Measurements from ENCODE around the gene EXOC1.
A peak's percentile ranks its signal among the peaks of the same experiment; 100 is the strongest.

EXOC1 gene, protein sequence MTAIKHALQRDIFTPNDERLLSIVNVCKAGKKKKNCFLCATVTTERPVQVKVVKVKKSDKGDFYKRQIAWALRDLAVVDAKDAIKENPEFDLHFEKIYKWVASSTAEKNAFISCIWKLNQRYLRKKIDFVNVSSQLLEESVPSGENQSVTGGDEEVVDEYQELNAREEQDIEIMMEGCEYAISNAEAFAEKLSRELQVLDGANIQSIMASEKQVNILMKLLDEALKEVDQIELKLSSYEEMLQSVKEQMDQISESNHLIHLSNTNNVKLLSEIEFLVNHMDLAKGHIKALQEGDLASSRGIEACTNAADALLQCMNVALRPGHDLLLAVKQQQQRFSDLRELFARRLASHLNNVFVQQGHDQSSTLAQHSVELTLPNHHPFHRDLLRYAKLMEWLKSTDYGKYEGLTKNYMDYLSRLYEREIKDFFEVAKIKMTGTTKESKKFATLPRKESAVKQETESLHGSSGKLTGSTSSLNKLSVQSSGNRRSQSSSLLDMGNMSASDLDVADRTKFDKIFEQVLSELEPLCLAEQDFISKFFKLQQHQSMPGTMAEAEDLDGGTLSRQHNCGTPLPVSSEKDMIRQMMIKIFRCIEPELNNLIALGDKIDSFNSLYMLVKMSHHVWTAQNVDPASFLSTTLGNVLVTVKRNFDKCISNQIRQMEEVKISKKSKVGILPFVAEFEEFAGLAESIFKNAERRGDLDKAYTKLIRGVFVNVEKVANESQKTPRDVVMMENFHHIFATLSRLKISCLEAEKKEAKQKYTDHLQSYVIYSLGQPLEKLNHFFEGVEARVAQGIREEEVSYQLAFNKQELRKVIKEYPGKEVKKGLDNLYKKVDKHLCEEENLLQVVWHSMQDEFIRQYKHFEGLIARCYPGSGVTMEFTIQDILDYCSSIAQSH

DNA sequence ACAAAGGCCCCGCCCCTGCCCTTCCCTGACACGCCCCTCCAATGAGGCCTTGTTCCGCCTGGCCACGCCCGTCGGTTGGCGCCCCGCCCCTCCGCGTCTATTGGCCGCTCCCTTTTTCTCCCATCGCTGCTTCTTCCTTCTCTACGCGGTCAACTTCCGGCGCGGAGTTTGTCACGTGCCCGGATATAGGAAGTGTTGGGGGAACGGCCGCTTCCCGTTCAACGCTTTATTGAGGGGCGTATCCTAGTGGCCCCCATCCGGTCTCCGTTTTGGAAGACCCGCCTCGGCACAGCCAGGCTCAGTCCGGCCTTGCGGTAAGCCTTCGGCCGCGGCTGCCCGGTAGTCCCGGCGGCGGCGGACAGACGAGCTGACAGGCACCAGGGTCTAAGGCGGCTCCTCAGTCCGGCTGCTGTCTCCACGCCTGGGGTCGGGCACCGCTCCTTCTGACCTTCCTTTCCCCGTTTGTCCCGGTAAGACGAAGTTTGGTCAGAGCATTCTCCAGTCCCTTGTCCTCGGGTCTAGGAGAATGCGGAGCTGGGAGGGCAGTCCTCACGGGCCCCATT, at the start of gene EXOC1:
EXOC1 (plus strand) TSS at position 165 of the 563 bp plus-strand sequence. CDS start 4,676 bp downstream, outside the sequence.
- TF ChIP-seq, protein P1, sequence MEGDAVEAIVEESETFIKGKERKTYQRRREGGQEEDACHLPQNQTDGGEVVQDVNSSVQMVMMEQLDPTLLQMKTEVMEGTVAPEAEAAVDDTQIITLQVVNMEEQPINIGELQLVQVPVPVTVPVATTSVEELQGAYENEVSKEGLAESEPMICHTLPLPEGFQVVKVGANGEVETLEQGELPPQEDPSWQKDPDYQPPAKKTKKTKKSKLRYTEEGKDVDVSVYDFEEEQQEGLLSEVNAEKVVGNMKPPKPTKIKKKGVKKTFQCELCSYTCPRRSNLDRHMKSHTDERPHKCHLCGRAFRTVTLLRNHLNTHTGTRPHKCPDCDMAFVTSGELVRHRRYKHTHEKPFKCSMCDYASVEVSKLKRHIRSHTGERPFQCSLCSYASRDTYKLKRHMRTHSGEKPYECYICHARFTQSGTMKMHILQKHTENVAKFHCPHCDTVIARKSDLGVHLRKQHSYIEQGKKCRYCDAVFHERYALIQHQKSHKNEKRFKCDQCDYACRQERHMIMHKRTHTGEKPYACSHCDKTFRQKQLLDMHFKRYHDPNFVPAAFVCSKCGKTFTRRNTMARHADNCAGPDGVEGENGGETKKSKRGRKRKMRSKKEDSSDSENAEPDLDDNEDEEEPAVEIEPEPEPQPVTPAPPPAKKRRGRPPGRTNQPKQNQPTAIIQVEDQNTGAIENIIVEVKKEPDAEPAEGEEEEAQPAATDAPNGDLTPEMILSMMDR (IDR thresholded peaks at IDR 0.05; ENCODE audit: low read depth, low read length): no peak
- DNase-seq (ENCODE audit: extremely low read depth, low read depth): peak; percentile 84

DNA sequence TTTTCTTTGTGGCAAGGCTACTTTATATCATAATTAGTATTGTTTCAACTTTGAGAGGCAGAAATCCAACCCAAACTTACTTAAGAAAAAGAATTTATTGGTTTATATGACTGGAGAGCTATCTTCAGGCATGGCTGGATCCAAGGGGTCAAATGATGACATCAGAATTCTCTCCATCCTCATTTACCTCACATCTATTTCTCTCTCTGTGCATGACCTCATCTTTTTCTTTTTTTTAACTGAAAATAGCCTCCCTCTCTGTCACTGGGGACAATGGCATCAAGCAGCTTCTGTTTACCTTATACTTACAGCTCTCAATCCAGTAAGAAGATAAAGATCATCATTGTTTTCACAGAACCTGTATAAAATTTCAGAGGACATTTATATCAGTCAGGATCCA, 45.9 kb upstream of the EXOC1 start:
- no peak for DNase-seq (ENCODE audit: extremely low read depth, low read depth)
- TF ChIP-seq, protein P1 (IDR thresholded peaks at IDR 0.05; ENCODE audit: low read depth, low read length): no peak

DNA sequence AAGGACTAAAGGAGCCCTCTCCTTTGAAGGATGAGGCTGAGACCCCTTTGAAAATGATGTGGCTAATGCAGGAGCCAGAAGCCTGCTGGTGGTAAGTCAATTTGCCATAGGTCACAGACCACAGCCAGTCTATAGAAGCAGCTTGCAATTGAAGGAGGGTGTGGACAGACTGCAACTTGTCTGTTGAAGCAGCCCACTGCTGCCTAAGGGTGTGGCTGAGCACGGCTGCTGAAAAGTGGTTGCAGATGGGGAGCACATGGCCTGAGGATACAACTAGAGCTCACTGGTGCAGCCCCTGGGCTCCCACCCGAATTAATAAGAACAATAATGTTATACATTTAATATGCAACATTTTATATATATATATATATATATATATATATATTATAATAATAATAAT, 45.3 kb upstream of the EXOC1 start:
- TF ChIP-seq, protein P1 (IDR thresholded peaks at IDR 0.05; ENCODE audit: low read depth, low read length): no peak
- no peak for DNase-seq (ENCODE audit: extremely low read depth, low read depth)

DNA sequence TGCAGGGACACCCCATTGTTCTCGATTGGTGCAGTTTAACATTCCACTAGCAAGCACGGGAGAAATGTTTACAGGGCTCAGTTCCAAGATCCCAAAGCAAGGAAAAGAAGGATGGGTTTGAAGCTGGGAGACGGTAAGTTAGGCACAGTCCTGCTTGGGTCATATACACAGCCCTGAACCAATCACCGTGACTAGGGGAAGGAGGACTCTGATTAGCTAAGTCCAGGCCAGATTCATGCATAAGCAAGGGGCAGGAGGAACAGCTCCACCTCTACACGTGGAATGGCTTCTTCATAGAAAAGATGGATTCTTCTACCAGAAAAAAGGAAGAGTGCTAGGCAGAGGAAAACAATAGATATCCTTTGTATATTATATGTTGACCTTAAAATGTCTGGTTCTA, 44.8 kb upstream of the EXOC1 start:
- TF ChIP-seq, protein P1 (IDR thresholded peaks at IDR 0.05; ENCODE audit: low read depth, low read length): no peak
- no peak for DNase-seq (ENCODE audit: extremely low read depth, low read depth)

DNA sequence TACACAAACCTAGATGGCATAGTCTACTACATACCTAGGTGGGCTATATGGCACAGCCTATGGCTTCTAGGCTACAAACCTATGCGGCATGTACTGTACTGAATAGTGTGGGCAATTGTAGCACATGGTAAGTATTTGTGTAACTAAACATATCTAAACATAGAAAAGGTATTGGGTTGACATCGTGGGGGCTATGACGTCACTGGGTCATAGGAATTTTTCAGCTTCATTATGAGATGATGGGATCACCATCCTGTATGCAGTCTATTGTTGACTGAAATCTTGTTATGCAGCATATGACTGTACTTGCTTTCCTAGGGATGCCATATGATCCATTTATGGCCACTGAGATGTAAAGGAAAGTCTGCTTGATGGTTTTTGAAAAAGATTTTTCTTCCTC, 35.8 kb upstream of the EXOC1 start:
- DNase-seq (ENCODE audit: extremely low read depth, low read depth): no peak
- TF ChIP-seq, protein P1 (IDR thresholded peaks at IDR 0.05; ENCODE audit: low read depth, low read length): no peak

DNA sequence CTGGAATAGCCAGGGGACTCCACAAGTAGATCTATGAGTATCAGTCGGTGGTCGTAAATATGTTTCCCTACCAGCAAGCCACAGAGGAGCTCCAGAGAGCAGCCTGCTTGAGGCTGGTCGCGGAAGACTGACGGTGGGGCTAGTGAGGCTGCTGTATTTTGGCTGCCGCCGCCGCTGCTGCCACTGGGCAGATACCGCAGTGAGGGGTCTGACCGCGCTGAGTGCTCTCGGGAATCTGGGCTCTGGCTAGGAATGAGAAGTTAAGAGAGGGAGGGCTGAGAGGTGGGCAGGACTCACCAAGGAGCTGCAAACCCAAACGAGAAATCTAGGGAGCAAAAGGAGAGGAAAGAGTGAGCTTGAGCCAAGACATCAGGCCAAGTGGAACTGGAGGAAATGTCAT, 33.8 kb upstream of the EXOC1 start, which contains the start of gene EXOC1L:
EXOC1L (plus strand) TSS at position 157 of the 400 bp plus-strand sequence; CDS start at position 394, 237 bp downstream.
- TF ChIP-seq, protein P1 (IDR thresholded peaks at IDR 0.05; ENCODE audit: low read depth, low read length): peak; percentile 12
- DNase-seq (ENCODE audit: extremely low read depth, low read depth): no peak
